GM12801 (cell line): Measurements from ENCODE around the gene PRAMEF10.
"Not testable (repeated sequence)": the region's sequence is repeated elsewhere in the genome, so short reads cannot be mapped to it uniquely, and the experiment has no call there.

Experiments used
- CTCF ChIP-seq: IDR thresholded peaks from one replicate; pipeline ENCODE4 v1.5.1; 2011; ENCODE audit warnings: control low read depth; ENCODE audit not compliant: insufficient read length; ENCODE audit errors: extremely low read depth

The PRAMEF10 gene

GRCh38 chr1:12898170-12898569 lies at the start of gene PRAMEF10:
Gene PRAMEF10 (minus strand): TSS chr1:12898270. CDS start chr1:12895847, 2,423 bp downstream.
- not testable (repeated sequence) for TF ChIP-seq CTCF

- TF ChIP-seq CTCF: not testable (repeated sequence)
These were observed 49.4 kb upstream of the PRAMEF10 start, which contains the start of gene PRAMEF6 for GRCh38 chr1:12947480-12947879. Gene PRAMEF6 (minus strand): TSS chr1:12947580. CDS start chr1:12942518, 5,062 bp downstream.

DNA sequence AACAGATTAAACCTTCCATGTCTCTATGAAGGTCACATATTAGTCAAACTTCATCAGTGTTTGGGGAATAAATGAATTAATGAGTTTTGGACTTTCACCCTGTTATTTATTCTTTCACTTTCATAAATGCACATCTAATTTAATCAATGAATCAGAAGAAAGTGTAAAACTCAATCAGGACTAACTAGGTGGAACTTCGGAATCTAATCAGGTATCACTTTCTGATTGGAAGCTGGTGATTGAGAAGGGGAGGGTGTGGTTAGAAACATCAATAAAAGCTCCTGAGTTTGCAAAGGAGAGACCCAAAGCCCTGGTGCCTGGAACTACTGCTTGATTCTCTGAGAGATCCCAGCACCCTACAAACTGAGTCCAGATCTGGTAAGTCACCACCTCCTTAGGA lies 18.2 kb upstream of the PRAMEF10 start, which contains the start of gene PRAMEF7:
Gene PRAMEF7 (plus strand): TSS at position 301 of the 400 bp plus-strand sequence. CDS start 1,083 bp downstream, outside the sequence.
- not testable (repeated sequence) for TF ChIP-seq CTCF

DNA sequence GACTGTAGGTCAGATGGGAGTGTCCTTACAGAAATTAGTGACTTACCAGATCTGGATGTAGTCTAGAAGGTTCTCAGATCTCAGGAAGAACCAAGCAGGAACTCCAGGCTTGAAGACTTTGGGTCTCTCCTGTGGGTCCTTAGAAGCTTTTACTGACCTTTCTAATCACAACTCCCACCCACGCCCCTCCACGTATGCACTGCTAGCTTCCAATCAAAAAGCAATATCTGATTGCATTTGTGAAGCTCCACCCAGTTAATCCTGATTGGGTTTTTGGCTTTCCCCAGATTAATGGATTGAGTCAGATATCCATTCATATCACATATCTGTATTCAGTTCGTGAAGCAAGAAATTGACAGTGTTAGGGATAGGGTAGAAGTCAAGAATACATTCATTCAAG lies 12.0 kb downstream of the PRAMEF10 start, which contains the start of gene PRAMEF4:
Gene PRAMEF4 (minus strand): TSS at position 101 of the 400 bp plus-strand sequence. CDS start 2,807 bp downstream, outside the sequence.
- not testable (repeated sequence) for TF ChIP-seq CTCF

DNA sequence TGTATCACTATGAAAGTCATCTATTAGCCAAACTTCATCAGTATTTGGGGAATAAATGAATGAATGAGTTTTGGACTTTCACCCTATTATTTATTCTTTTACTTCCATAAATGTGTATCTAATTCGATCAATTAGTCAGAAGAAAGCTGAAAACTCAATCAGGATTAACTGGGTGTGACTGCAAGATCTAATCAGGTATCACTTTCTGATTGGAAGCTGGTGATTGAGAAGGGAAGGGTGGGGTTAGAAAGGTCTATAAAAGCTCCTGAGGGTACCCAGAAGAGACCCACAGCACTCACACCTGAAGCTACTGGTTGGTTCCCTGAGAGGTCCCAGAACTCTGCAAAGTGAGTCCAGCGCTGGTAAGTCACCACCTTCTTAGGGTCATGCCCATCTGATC lies 41.3 kb downstream of the PRAMEF10 start, which contains the start of gene PRAMEF2:
Gene PRAMEF2 (plus strand): TSS at position 301 of the 400 bp plus-strand sequence. CDS start 1,924 bp downstream, outside the sequence.
- not testable (repeated sequence) for TF ChIP-seq CTCF

DNA sequence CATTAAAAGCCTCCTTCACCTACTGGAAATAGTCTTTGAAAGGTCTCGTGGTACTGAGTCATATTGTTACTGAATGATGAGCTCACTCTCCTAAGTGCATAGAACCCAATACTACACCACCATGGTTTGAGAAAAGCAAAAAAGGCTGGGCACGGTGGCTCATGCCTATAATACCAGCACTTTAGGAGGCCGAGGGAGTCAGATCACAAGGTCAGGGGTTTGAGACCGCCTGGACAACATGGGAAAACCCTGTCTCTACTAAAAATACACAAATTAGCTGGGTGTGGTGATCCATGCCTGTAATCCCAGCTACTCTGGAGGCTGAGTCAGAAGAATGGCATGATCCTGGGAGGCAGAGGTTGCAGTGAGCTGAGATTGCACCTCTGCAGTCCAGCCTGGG lies 46.3 kb downstream of the PRAMEF10 start:
- TF ChIP-seq CTCF: no peak

DNA sequence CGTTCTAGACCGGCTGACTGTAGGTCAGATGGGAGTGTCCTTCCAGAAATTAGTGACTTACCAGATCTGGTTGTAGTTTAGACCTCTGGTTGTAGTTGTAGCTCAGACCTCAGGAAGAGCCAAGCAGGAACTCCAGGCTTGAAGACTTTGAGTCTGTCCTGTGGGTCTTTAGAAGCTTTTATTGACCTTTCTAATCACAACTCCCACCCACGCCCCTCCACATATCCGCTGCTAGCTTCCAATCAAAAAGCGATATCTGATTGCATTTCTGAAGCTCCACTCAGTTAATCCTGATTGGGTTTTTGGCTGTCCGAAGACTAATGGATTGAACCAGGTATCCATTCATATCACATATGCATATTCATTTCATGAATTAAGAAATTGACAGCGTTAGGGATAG lies 49.5 kb downstream of the PRAMEF10 start, which contains the start of gene HNRNPCL1:
Gene HNRNPCL1 (minus strand): TSS at position 101 of the 400 bp plus-strand sequence. CDS start 431 bp downstream, outside the sequence.
- TF ChIP-seq CTCF: not testable (repeated sequence)
